Nephron (organoid): ENCODE results near the gene GPR183.

Experiments used
- H3K27ac Mint-ChIP-seq, 3 experiments: 2 replicates each; pipeline ENCODE4 v1.8.0; 2020; ENCODE audit warnings: mixed read lengths in 3 of 3, mild to moderate bottlenecking in 2 of 3, moderate library complexity in 1 of 3
- H3K27me3 Mint-ChIP-seq: 2 replicates; pipeline ENCODE4 v1.8.0; 2021; ENCODE audit warnings: low read depth, mild to moderate bottlenecking, moderate library complexity, mixed read lengths
- H3K36me3 Mint-ChIP-seq: 2 replicates; pipeline ENCODE4 v1.8.0; 2020; ENCODE audit warnings: low read depth, mixed read lengths
- H3K4me1 Mint-ChIP-seq: 2 replicates; pipeline ENCODE4 v1.8.0; 2020; ENCODE audit warnings: mixed read lengths
- H3K4me3 Mint-ChIP-seq, 3 experiments: 2 replicates each; pipeline ENCODE4 v1.8.0; 2020; ENCODE audit warnings: mild to moderate bottlenecking in 3 of 3, mixed read lengths in 3 of 3, moderate library complexity in 2 of 3
- H3K9me3 Mint-ChIP-seq: 2 replicates; pipeline ENCODE4 v1.8.0; 2020; ENCODE audit warnings: mixed read lengths
- CTCF ChIP-seq, 3 experiments: fragments of 200-600 bp; sonication (generic); IDR thresholded peaks; one replicate each; pipeline ENCODE4 v1.5.0; 2021; ENCODE audit warnings: antibody characterized with exemption in 3 of 3; ENCODE audit not compliant: unreplicated experiment in 3 of 3

Gene GPR183

GRCh38 chr13:99304541-99304940 is 2.7 kb downstream of the GPR183 start:
- Mint-ChIP-seq H3K36me3 (peaks cover 13% of the 10 kb centered on the region), H3K27me3 (peaks cover 3% of the 10 kb centered on the region), H3K27ac (no peak overlapping the region), H3K9me3 (no peaks in the 10 kb centered on the region), H3K4me1 (peaks cover 26% of the 10 kb centered on the region), H3K4me3 (no peak overlapping the region)
- TF ChIP-seq CTCF (IDR thresholded peaks at IDR 0.05; ENCODE audit: unreplicated experiment in 3 of 3) = no peak

- H3K9me3 Mint-ChIP-seq = no peaks in the 10 kb centered on the region
- H3K27ac Mint-ChIP-seq = no peak overlapping the region
- peaks cover 13% of the 10 kb centered on the region for H3K36me3 Mint-ChIP-seq
- no peak for TF ChIP-seq CTCF (IDR thresholded peaks at IDR 0.05; ENCODE audit: unreplicated experiment in 3 of 3)
- peaks cover 26% of the 10 kb centered on the region for H3K4me1 Mint-ChIP-seq
- H3K4me3 Mint-ChIP-seq = no peak overlapping the region
- H3K27me3 Mint-ChIP-seq = peaks cover 3% of the 10 kb centered on the region
Measured at GRCh38 chr13:99303863-99304521, 3.2 kb downstream of the GPR183 start.

- Mint-ChIP-seq H3K4me3 (no peak overlapping the region), H3K27me3 (peaks cover 2% of the 10 kb centered on the region), H3K36me3 (peaks cover 3% of the 10 kb centered on the region), H3K9me3 (no peaks in the 10 kb centered on the region), H3K27ac (no peak overlapping the region), H3K4me1 (peaks cover 18% of the 10 kb centered on the region)
- no peak for TF ChIP-seq CTCF (IDR thresholded peaks at IDR 0.05; ENCODE audit: unreplicated experiment in 3 of 3)
Measured at GRCh38 chr13:99302637-99303505, 4.3 kb downstream of the GPR183 start.

- Mint-ChIP-seq H3K36me3 (no peaks in the 10 kb centered on the region), H3K27ac (no peak overlapping the region), H3K4me3 (no peak overlapping the region), H3K4me1 (peaks cover 15% of the 10 kb centered on the region), H3K9me3 (no peaks in the 10 kb centered on the region), H3K27me3 (no peaks in the 10 kb centered on the region)
- TF ChIP-seq CTCF (IDR thresholded peaks at IDR 0.05; ENCODE audit: unreplicated experiment in 3 of 3) = no peak
Measured at GRCh38 chr13:99301913-99302636, 5.1 kb downstream of the GPR183 start.

GRCh38 chr13:99301056-99301838 is 6.0 kb downstream of the GPR183 start:
- H3K4me3 Mint-ChIP-seq = no peak overlapping the region
- no peaks in the 10 kb centered on the region for H3K9me3 Mint-ChIP-seq
- H3K27ac Mint-ChIP-seq = no peak overlapping the region
- no peak for TF ChIP-seq CTCF (IDR thresholded peaks at IDR 0.05; ENCODE audit: unreplicated experiment in 3 of 3)
- H3K36me3 Mint-ChIP-seq = no peaks in the 10 kb centered on the region
- peaks cover 12% of the 10 kb centered on the region for H3K4me1 Mint-ChIP-seq
- H3K27me3 Mint-ChIP-seq = no peaks in the 10 kb centered on the region
